Fibroblast of the conjunctiva (primary cell): ENCODE measurements around the gene ACSM2B.
"Not testable (repeated sequence)": the region's sequence is repeated elsewhere in the genome, so short reads cannot be mapped to it uniquely, and the experiment has no call there.

Source experiments
- DNase-seq: peaks from one replicate; pipeline ENCODE4 v3.0.0-alpha.2; 2010; ENCODE audit warnings: low read depth

ACSM2B gene

GRCh38 chr16:20576145-20576544 lies at the start of gene ACSM2B:
ACSM2B (minus strand) TSS chr16:20576367; CDS start chr16:20564845, 11,522 bp downstream.
- DNase-seq: not testable (repeated sequence)

- no peak for DNase-seq
Observed at GRCh38 chr16:20624882-20625807, 49.0 kb upstream of the ACSM2B start.

GRCh38 chr16:20624205-20624604 lies 48.0 kb upstream of the ACSM2B start:
- DNase-seq: no peak

- no peak for DNase-seq
Observed at GRCh38 chr16:20622498-20622870, 46.3 kb upstream of the ACSM2B start.

- DNase-seq: no peak
Observed at GRCh38 chr16:20621406-20621805, 45.2 kb upstream of the ACSM2B start.

- no peak for DNase-seq
Observed at GRCh38 chr16:20620770-20621169, 44.6 kb upstream of the ACSM2B start.

GRCh38 chr16:20620003-20620402 lies 43.8 kb upstream of the ACSM2B start:
- DNase-seq: no peak

- DNase-seq: no peak
Observed at GRCh38 chr16:20617271-20617670, 41.1 kb upstream of the ACSM2B start.

GRCh38 chr16:20614186-20615141 lies 38.3 kb upstream of the ACSM2B start:
- no peak for DNase-seq

- no peak for DNase-seq
Observed at GRCh38 chr16:20613481-20614185, 37.5 kb upstream of the ACSM2B start.

GRCh38 chr16:20612551-20613480 lies 36.6 kb upstream of the ACSM2B start:
- no peak for DNase-seq

GRCh38 chr16:20611975-20612481 lies 35.9 kb upstream of the ACSM2B start:
- no peak for DNase-seq

GRCh38 chr16:20611350-20611902 lies 35.3 kb upstream of the ACSM2B start:
- DNase-seq: no peak

GRCh38 chr16:20610892-20611349 lies 34.8 kb upstream of the ACSM2B start:
- DNase-seq: no peak

GRCh38 chr16:20610211-20610891 lies 34.2 kb upstream of the ACSM2B start:
- no peak for DNase-seq

GRCh38 chr16:20602205-20602604 lies 26.0 kb upstream of the ACSM2B start:
- not testable (repeated sequence) for DNase-seq

GRCh38 chr16:20599475-20599874 lies 23.3 kb upstream of the ACSM2B start:
- DNase-seq: not testable (repeated sequence)

- no peak for DNase-seq
Observed at GRCh38 chr16:20598832-20599469, 22.8 kb upstream of the ACSM2B start.

- DNase-seq: not testable (repeated sequence)
Observed at GRCh38 chr16:20595694-20596093, 19.5 kb upstream of the ACSM2B start.
